ENCODE measurements around the gene GATA2.

GATA2 gene

DNA sequence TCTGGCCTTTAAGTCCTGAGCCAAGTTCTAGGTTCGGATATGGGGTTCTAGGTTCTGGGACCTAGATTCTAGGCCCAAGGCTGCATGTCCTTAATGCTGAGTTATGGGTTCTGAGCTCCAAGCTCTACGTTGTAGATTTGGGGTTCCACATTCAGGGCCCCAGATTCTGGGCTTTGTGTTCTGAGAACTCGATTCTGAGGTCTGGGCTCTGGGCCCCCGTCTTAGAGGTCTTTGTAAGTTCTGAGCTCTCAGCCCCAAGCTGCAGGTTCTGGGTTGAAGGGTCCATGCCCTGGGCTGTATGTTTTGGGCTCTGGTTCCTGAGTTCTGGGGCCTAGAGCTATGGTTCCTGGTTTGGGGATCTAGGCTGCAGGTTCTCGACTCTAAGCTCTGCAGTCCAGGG is 16.3 kb downstream of the GATA2 start:
- no peak for DNase-seq (ENCODE audit: low read depth in 1 of 2, low spot score in 1 of 2)
- Histone ChIP-seq H3K27me3 (ENCODE audit: insufficient read depth, poor library complexity, severe bottlenecking) (no peaks in the 10 kb centered on the region), H3K27ac (replicated peaks) (no peak overlapping the region), H3K4me3 (replicated peaks; ENCODE audit: insufficient read depth, low read length) (no peak overlapping the region)
- no peak for TF ChIP-seq SPI1 (IDR thresholded peaks at IDR 0.05; ENCODE audit: borderline replicate concordance, low read depth)

DNA sequence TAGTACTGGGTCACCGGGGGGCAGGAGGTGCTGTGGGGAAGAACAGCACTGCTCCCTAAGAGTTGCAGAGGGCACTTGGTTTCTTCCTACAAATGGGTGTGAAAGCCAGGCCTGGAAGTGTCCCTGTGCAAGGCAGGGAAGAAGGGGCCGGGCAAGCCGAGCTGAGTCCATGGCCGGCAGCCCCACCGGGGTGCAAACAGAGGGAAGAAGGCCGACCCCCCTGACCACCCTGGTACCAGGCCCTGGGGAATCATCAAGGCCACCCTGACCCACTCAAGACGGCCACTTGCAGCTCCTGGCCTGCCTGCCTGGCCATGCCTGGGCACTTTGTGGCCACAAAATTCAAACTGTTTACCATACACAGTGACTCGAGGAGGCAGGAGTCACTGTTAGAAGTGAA is 17.6 kb downstream of the GATA2 start:
- TF ChIP-seq CTCF (IDR thresholded peaks at IDR 0.05; ENCODE audit: insufficient read depth, low read length): no peak
- TF ChIP-seq, protein P1, sequence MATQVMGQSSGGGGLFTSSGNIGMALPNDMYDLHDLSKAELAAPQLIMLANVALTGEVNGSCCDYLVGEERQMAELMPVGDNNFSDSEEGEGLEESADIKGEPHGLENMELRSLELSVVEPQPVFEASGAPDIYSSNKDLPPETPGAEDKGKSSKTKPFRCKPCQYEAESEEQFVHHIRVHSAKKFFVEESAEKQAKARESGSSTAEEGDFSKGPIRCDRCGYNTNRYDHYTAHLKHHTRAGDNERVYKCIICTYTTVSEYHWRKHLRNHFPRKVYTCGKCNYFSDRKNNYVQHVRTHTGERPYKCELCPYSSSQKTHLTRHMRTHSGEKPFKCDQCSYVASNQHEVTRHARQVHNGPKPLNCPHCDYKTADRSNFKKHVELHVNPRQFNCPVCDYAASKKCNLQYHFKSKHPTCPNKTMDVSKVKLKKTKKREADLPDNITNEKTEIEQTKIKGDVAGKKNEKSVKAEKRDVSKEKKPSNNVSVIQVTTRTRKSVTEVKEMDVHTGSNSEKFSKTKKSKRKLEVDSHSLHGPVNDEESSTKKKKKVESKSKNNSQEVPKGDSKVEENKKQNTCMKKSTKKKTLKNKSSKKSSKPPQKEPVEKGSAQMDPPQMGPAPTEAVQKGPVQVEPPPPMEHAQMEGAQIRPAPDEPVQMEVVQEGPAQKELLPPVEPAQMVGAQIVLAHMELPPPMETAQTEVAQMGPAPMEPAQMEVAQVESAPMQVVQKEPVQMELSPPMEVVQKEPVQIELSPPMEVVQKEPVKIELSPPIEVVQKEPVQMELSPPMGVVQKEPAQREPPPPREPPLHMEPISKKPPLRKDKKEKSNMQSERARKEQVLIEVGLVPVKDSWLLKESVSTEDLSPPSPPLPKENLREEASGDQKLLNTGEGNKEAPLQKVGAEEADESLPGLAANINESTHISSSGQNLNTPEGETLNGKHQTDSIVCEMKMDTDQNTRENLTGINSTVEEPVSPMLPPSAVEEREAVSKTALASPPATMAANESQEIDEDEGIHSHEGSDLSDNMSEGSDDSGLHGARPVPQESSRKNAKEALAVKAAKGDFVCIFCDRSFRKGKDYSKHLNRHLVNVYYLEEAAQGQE (IDR thresholded peaks at IDR 0.05; ENCODE audit: insufficient replicate concordance, low read depth): no peak
- TF ChIP-seq SPI1 (IDR thresholded peaks at IDR 0.05; ENCODE audit: borderline replicate concordance, low read depth): no peak
- TF ChIP-seq GABPA (IDR thresholded peaks at IDR 0.05; ENCODE audit: low read depth): no peak
- no peak for TF ChIP-seq POLR2AphosphoS5 (IDR thresholded peaks at IDR 0.05; ENCODE audit: low read depth)
- no peak overlapping the region for H3K4me3 ChIP-seq (replicated peaks; ENCODE audit: insufficient read depth, low read length)
- DNase-seq (ENCODE audit: low read depth in 1 of 2, low spot score in 1 of 2): no peak
- no peaks in the 10 kb centered on the region for H3K27me3 ChIP-seq (ENCODE audit: insufficient read depth, poor library complexity, severe bottlenecking)
- no peak overlapping the region for H3K27ac ChIP-seq (replicated peaks)

DNA sequence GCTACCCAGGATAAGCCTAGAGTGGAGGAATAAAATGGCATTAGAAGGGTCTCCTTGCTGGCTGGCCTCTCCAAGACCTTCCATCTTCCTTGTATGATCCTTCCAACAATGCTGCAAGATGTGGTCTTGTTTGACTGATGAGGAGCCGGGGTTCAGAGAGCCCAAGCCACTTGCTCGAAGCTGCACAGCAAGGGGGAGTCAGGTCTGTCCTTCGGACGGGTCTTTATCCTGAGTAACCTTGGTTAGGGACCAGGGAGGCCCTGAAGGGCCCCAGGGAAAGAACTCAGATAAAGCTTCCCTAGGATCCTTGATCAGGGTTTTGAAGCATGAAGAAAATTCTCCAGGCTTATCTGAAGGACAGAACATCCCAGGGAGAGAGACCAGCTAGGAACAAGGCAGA is 19.3 kb downstream of the GATA2 start:
- TF ChIP-seq CTCF (IDR thresholded peaks at IDR 0.05; ENCODE audit: insufficient read depth, low read length) (no peak), POLR2AphosphoS5 (IDR thresholded peaks at IDR 0.05; ENCODE audit: low read depth) (no peak), GABPA (IDR thresholded peaks at IDR 0.05; ENCODE audit: low read depth) (no peak), SPI1 (IDR thresholded peaks at IDR 0.05; ENCODE audit: borderline replicate concordance, low read depth) (no peak)
- TF ChIP-seq, protein P1 (IDR thresholded peaks at IDR 0.05; ENCODE audit: insufficient replicate concordance, low read depth): no peak
- H3K27ac ChIP-seq (replicated peaks): no peak overlapping the region
- H3K27me3 ChIP-seq (ENCODE audit: insufficient read depth, poor library complexity, severe bottlenecking): no peaks in the 10 kb centered on the region
- DNase-seq (ENCODE audit: low read depth in 1 of 2, low spot score in 1 of 2): no peak
- no peak overlapping the region for H3K4me3 ChIP-seq (replicated peaks; ENCODE audit: insufficient read depth, low read length)

- no peak for TF ChIP-seq POLR2AphosphoS5 (IDR thresholded peaks at IDR 0.05; ENCODE audit: low read depth)
- TF ChIP-seq GABPA (IDR thresholded peaks at IDR 0.05; ENCODE audit: low read depth): no peak
- TF ChIP-seq, protein P1 (IDR thresholded peaks at IDR 0.05; ENCODE audit: insufficient replicate concordance, low read depth): no peak
- no peak for TF ChIP-seq SPI1 (IDR thresholded peaks at IDR 0.05; ENCODE audit: borderline replicate concordance, low read depth)
- no peak for TF ChIP-seq CTCF (IDR thresholded peaks at IDR 0.05; ENCODE audit: insufficient read depth, low read length)
- H3K4me3 ChIP-seq (replicated peaks; ENCODE audit: insufficient read depth, low read length): no peak overlapping the region
- no peaks in the 10 kb centered on the region for H3K27me3 ChIP-seq (ENCODE audit: insufficient read depth, poor library complexity, severe bottlenecking)
- no peak overlapping the region for H3K27ac ChIP-seq (replicated peaks)
- no peak for DNase-seq (ENCODE audit: low read depth in 1 of 2, low spot score in 1 of 2)
Observed at GRCh38 chr3:128473180-128473519, 19.9 kb downstream of the GATA2 start.
